ENCODE data around the gene EXD3.

EXD3 gene

GRCh38 chr9:137353223-137354152, 69.5 kb downstream of the EXD3 start:
- no peaks in the 10 kb centered on the region for H3K4me1 ChIP-seq (ENCODE audit: control insufficient read depth in 2 of 2, insufficient read depth in 1 of 2, low read depth in 1 of 2, low read length in 2 of 2)
- H3K23ac ChIP-seq (ENCODE audit: low read depth, low read length, poor library complexity) = peak overlapping the region; percentile 91
- H3K4me2 ChIP-seq (ENCODE audit: insufficient read depth, low read length, poor library complexity, severe bottlenecking) = no peak overlapping the region
- H3K18ac ChIP-seq (ENCODE audit: low read length) = peak overlapping the region; percentile 87
- peak overlapping the region; percentile 58 for H2BK12ac ChIP-seq (ENCODE audit: low read length)
- peak overlapping the region; percentile 56 for H3K14ac ChIP-seq (ENCODE audit: low read length)
- H3K4ac ChIP-seq (ENCODE audit: low read length) = no peak overlapping the region
- H3K9me3 ChIP-seq (replicated peaks in 1 of 2; ENCODE audit: control insufficient read depth in 2 of 2, insufficient read depth in 1 of 2, low read depth in 1 of 2, low read length in 2 of 2) = peaks cover 24 to 26% of the 10 kb centered on the region in 2 donors
- H3K36me3 ChIP-seq (replicated peaks in 1 of 2; ENCODE audit: control insufficient read depth in 2 of 2, insufficient read depth in 2 of 2, low read length in 2 of 2) = peaks cover 0 to 2% of the 10 kb centered on the region in 2 donors
- H2BK15ac ChIP-seq (ENCODE audit: low read length) = no peak overlapping the region
- WGBS, 2 donors (ENCODE audit: extremely low coverage in 2 of 2, insufficient read length in 2 of 2, insufficient replicate concordance in 1 of 2) = no CpG with 5 or more reads among the region's 43 CpGs
- no peak overlapping the region for H2BK5ac ChIP-seq (ENCODE audit: low read length)
- H3K9ac ChIP-seq (ENCODE audit: low read depth, low read length, poor library complexity) = no peak overlapping the region
- H3K27ac ChIP-seq (replicated peaks; ENCODE audit: low read length) = no peak overlapping the region
- no peak for DNase-seq (ENCODE audit: low spot score)
- H2AK5ac ChIP-seq (ENCODE audit: low read depth, low read length) = peak overlapping the region; percentile 88
- H2AFZ ChIP-seq (ENCODE audit: low read length) = no peak overlapping the region
- peak overlapping the region; percentile 47 for H2BK120ac ChIP-seq (ENCODE audit: low read depth, low read length)
- no peaks in the 10 kb centered on the region for H3K79me1 ChIP-seq (ENCODE audit: low read depth, low read length)
- H4K8ac ChIP-seq (ENCODE audit: low read depth, low read length) = peak overlapping the region; percentile 43
- no peaks in the 10 kb centered on the region for H3K27me3 ChIP-seq (ENCODE audit: control insufficient read depth in 3 of 3, insufficient read depth in 3 of 3, low read depth in 1 of 3, low read length in 3 of 3)
- no peak overlapping the region for H4K91ac ChIP-seq (ENCODE audit: low read depth, low read length, poor library complexity)
- H3K4me3 ChIP-seq (ENCODE audit: low read length in 2 of 2) = peak overlapping the region in 1 of 2 donors; percentile 36

- Histone ChIP-seq H3K23ac (ENCODE audit: low read depth, low read length, poor library complexity) (no peak overlapping the region), H3K4me1 (ENCODE audit: control insufficient read depth in 2 of 2, insufficient read depth in 1 of 2, low read depth in 1 of 2, low read length in 2 of 2) (no peaks in the 10 kb centered on the region), H2BK120ac (ENCODE audit: low read depth, low read length) (peak overlapping the region; percentile 47), H3K4ac (ENCODE audit: low read length) (no peak overlapping the region), H2BK15ac (ENCODE audit: low read length) (peak overlapping the region; percentile 49), H3K4me2 (ENCODE audit: insufficient read depth, low read length, poor library complexity, severe bottlenecking) (no peak overlapping the region), H3K9ac (ENCODE audit: low read depth, low read length, poor library complexity) (no peak overlapping the region), H3K9me3 (replicated peaks in 1 of 2; ENCODE audit: control insufficient read depth in 2 of 2, insufficient read depth in 1 of 2, low read depth in 1 of 2, low read length in 2 of 2) (peaks cover 22% of the 10 kb centered on the region in 2 donors), H3K18ac (ENCODE audit: low read length) (peak overlapping the region; percentile 80), H2AK5ac (ENCODE audit: low read depth, low read length) (peak overlapping the region; percentile 88), H4K91ac (ENCODE audit: low read depth, low read length, poor library complexity) (peak overlapping the region; percentile 24), H2BK12ac (ENCODE audit: low read length) (no peak overlapping the region), H3K27ac (replicated peaks; ENCODE audit: low read length) (no peak overlapping the region), H3K79me1 (ENCODE audit: low read depth, low read length) (no peaks in the 10 kb centered on the region), H2BK5ac (ENCODE audit: low read length) (no peak overlapping the region), H2AFZ (ENCODE audit: low read length) (no peak overlapping the region), H3K36me3 (replicated peaks in 1 of 2; ENCODE audit: control insufficient read depth in 2 of 2, insufficient read depth in 2 of 2, low read length in 2 of 2) (no peaks in the 10 kb centered on the region), H3K14ac (ENCODE audit: low read length) (no peak overlapping the region), H3K4me3 (ENCODE audit: low read length in 2 of 2) (no peak overlapping the region), H3K27me3 (ENCODE audit: control insufficient read depth in 3 of 3, insufficient read depth in 3 of 3, low read depth in 1 of 3, low read length in 3 of 3) (no peaks in the 10 kb centered on the region), H4K8ac (ENCODE audit: low read depth, low read length) (peak overlapping the region; percentile 17)
- DNase-seq (ENCODE audit: low spot score) = no peak
- WGBS, 2 donors (ENCODE audit: extremely low coverage in 2 of 2, insufficient read length in 2 of 2, insufficient replicate concordance in 1 of 2) = no CpG with 5 or more reads among the region's 26 CpGs
These were observed 70.3 kb downstream of the EXD3 start for GRCh38 chr9:137352511-137353222.

- Histone ChIP-seq H2BK15ac (ENCODE audit: low read length) (peak overlapping the region; percentile 49), H3K4me3 (ENCODE audit: low read length in 2 of 2) (no peak overlapping the region), H4K91ac (ENCODE audit: low read depth, low read length, poor library complexity) (peak overlapping the region; percentile 24), H3K4ac (ENCODE audit: low read length) (no peak overlapping the region), H3K79me1 (ENCODE audit: low read depth, low read length) (no peaks in the 10 kb centered on the region), H2AFZ (ENCODE audit: low read length) (no peak overlapping the region), H2BK5ac (ENCODE audit: low read length) (peak overlapping the region; percentile 39), H3K4me2 (ENCODE audit: insufficient read depth, low read length, poor library complexity, severe bottlenecking) (no peak overlapping the region), H3K18ac (ENCODE audit: low read length) (peak overlapping the region; percentile 65), H2BK12ac (ENCODE audit: low read length) (peak overlapping the region; percentile 84), H3K9ac (ENCODE audit: low read depth, low read length, poor library complexity) (no peak overlapping the region), H2AK5ac (ENCODE audit: low read depth, low read length) (peak overlapping the region; percentile 88), H3K9me3 (replicated peaks in 1 of 2; ENCODE audit: control insufficient read depth in 2 of 2, insufficient read depth in 1 of 2, low read depth in 1 of 2, low read length in 2 of 2) (peaks cover 16 to 21% of the 10 kb centered on the region in 2 donors), H3K23ac (ENCODE audit: low read depth, low read length, poor library complexity) (peak overlapping the region; percentile 73), H3K27me3 (ENCODE audit: control insufficient read depth in 3 of 3, insufficient read depth in 3 of 3, low read depth in 1 of 3, low read length in 3 of 3) (no peaks in the 10 kb centered on the region), H3K36me3 (replicated peaks in 1 of 2; ENCODE audit: control insufficient read depth in 2 of 2, insufficient read depth in 2 of 2, low read length in 2 of 2) (peaks cover 0 to 2% of the 10 kb centered on the region in 2 donors), H4K8ac (ENCODE audit: low read depth, low read length) (no peak overlapping the region), H3K27ac (replicated peaks; ENCODE audit: low read length) (no peak overlapping the region), H3K14ac (ENCODE audit: low read length) (peak overlapping the region; percentile 71), H3K4me1 (ENCODE audit: control insufficient read depth in 2 of 2, insufficient read depth in 1 of 2, low read depth in 1 of 2, low read length in 2 of 2) (no peaks in the 10 kb centered on the region), H2BK120ac (ENCODE audit: low read depth, low read length) (peak overlapping the region; percentile 81)
- no CpG with 5 or more reads among the region's 23 CpGs for WGBS, 2 donors (ENCODE audit: extremely low coverage in 2 of 2, insufficient read length in 2 of 2, insufficient replicate concordance in 1 of 2)
- no peak for DNase-seq (ENCODE audit: low spot score)
These were observed 71.0 kb downstream of the EXD3 start for GRCh38 chr9:137351781-137352501.
